ENCODE measurements around the gene ZCCHC3.

- TF ChIP-seq POLR2AphosphoS5 (IDR thresholded peaks at IDR 0.05; ENCODE audit: low read depth, low read length) (no peak), POLR2A (IDR thresholded peaks at IDR 0.05; ENCODE audit: low read depth, low read length) (no peak)
Measured at GRCh38 chr20:258269-258858, 39.0 kb upstream of the ZCCHC3 start.
